IPS DF 6.9 (cell line): ENCODE measurements around the gene TEX264.
"Not testable (repeated sequence)": the region's sequence is repeated elsewhere in the genome, so short reads cannot be mapped to it uniquely, and the experiment has no call there.

ENCODE experiments used
- DNase-seq: peaks from one replicate; pipeline ENCODE4 v3.0.0-alpha.2; 2013; ENCODE audit warnings: low read depth, low spot score
- H3K27ac ChIP-seq: one replicate; pipeline ENCODE4 v1.5.1; 2013; ENCODE audit warnings: low read length, control low read depth
- H3K27me3 ChIP-seq: 2 replicates; pipeline ENCODE4 v1.6.1; 2013; ENCODE audit warnings: mild to moderate bottlenecking, low read length; ENCODE audit not compliant: control insufficient read depth, insufficient read depth
- H3K36me3 ChIP-seq: 2 replicates; pipeline ENCODE4 v1.6.1; 2013; ENCODE audit warnings: low read length; ENCODE audit not compliant: control insufficient read depth, insufficient read depth
- H3K4me1 ChIP-seq: 2 replicates; pipeline ENCODE4 v1.6.1; 2013; ENCODE audit warnings: low read length; ENCODE audit not compliant: control insufficient read depth, insufficient read depth
- H3K4me3 ChIP-seq: 2 replicates; pipeline ENCODE4 v1.5.1; 2013; ENCODE audit warnings: mild to moderate bottlenecking, low read length
- H3K9me3 ChIP-seq: 2 replicates; pipeline ENCODE4 v1.6.1; 2013; ENCODE audit warnings: low read length, inconsistent platforms; ENCODE audit not compliant: control insufficient read depth, insufficient read depth
- WGBS: extraction: QIAGEN DNeasy Blood & Tissue Kit; methylation state at CpG from one replicate; pipeline ENCODE4 v1.1.7; 2013; ENCODE audit warnings: mixed read lengths, missing lambda C conversion rate; ENCODE audit not compliant: insufficient read length, insufficient coverage; 5-methylcytosine and 5-hydroxymethylcytosine counted together

The TEX264 gene, protein sequence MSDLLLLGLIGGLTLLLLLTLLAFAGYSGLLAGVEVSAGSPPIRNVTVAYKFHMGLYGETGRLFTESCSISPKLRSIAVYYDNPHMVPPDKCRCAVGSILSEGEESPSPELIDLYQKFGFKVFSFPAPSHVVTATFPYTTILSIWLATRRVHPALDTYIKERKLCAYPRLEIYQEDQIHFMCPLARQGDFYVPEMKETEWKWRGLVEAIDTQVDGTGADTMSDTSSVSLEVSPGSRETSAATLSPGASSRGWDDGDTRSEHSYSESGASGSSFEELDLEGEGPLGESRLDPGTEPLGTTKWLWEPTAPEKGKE

DNA sequence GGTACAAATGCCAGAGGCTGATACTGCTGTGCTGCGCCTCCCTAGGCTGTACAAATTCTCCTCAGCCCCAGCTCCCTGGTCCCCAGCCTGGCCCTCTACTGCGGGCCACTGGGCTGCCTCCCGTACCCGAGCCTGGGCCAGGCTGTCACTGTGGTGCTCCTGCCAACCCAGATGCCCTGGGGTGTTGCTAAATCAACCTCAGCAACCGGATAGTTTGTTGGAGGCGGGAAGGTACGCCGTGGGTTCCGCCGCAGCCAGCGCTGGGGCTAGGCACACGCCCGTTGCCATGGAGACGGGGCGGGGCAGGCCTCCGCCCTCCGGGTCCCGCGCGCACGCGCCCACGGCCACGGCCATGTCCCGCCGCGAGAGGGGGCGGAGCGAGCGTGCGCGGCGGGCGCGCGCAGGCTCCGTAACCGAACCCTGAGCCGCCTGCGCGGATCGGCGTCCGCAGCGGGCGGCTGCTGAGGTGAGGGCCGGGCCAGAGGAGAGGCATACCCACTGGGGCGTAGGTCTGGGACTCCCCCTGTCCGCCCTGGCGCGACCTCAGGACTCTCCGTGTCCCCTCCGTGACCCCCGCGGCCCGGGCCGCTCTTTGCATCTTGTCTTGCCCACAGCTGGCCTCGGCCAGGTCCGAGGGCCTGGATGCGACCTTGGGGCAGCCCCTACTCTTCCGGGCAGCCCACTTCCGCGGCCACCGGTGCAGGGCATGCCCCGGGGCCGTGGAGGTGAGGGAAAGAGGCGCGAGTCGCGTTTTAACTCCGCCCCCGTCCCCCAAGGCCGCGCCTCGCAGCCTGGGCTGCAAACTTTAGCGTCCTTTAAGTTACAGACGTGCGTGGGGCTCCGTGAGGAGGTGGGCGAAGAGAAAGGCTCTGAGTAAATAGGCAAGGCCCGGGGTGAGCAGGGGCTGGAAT is at the start of gene TEX264:
Gene TEX264, plus strand, starts transcription at position 430 of the 911 bp plus-strand sequence. CDS start 3,053 bp downstream, outside the sequence.
- H3K4me1 ChIP-seq: peaks cover 2% of the 10 kb centered on the region; the same call in 1 of the 2 replicates
- no peaks in the 10 kb centered on the region for H3K36me3 ChIP-seq
- WGBS: no CpG with 5 or more reads among the region's 81 CpGs
- no peak within 1 kb of the TSS for H3K27ac ChIP-seq
- DNase-seq: peak; percentile 29
- peak within 1 kb of the TSS; percentile 69 for H3K4me3 ChIP-seq
- H3K27me3 ChIP-seq: no peaks in the 10 kb centered on the region
- no peaks in the 10 kb centered on the region for H3K9me3 ChIP-seq

GRCh38 chr3:51622413-51622812 is 48.6 kb upstream of the TEX264 start:
- H3K27ac ChIP-seq: no peak overlapping the region
- H3K36me3 ChIP-seq: no peaks in the 10 kb centered on the region

GRCh38 chr3:51622868-51623267 is 48.2 kb upstream of the TEX264 start:
- Histone ChIP-seq H3K36me3 (no peaks in the 10 kb centered on the region), H3K27me3 (no peaks in the 10 kb centered on the region), H3K27ac (no peak overlapping the region), H3K9me3 (no peaks in the 10 kb centered on the region), H3K4me1 (peaks cover 2% of the 10 kb centered on the region; the same call in 1 of the 2 replicates), H3K4me3 (no peak overlapping the region)
- no CpG with 5 or more reads among the region's 4 CpGs for WGBS
- DNase-seq: no peak

More at GRCh38 chr3:51622413-51622812, 48.6 kb upstream of the TEX264 start:
- no peak for DNase-seq
- WGBS: no CpG with 5 or more reads among the region's 3 CpGs
- Histone ChIP-seq H3K4me1 (peaks cover 2% of the 10 kb centered on the region; the same call in 1 of the 2 replicates), H3K4me3 (no peak overlapping the region), H3K9me3 (no peaks in the 10 kb centered on the region), H3K27me3 (no peaks in the 10 kb centered on the region)

DNA sequence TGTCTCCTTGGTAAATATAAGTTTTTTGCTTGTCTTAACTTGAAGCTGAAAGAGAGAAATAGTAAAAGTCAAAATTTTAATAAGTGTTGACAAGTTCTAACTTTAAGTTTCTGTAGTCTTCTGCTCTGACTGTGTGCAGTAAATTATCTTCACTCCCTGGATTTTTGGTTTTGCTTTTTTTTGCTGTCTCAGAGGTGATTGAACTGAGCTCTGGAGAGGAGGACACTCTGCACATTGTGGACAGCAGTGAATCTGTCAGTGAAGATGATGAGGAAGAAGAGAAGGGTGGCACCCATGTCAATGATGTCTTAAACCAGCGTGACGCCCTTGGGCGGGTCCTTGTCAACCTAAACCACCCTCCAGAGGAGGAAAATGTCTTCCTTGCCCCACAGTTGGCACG is 40.5 kb upstream of the TEX264 start:
- no peak for DNase-seq
- H3K4me1 ChIP-seq: no peaks in the 10 kb centered on the region
- no peaks in the 10 kb centered on the region for H3K9me3 ChIP-seq
- no CpG with 5 or more reads among the region's 4 CpGs for WGBS
- no peaks in the 10 kb centered on the region for H3K27me3 ChIP-seq
- no peak overlapping the region for H3K27ac ChIP-seq
- H3K4me3 ChIP-seq: no peak overlapping the region
- H3K36me3 ChIP-seq: peaks cover 2% of the 10 kb centered on the region; the same call in 1 of the 2 replicates

GRCh38 chr3:51637144-51637940 is 33.7 kb upstream of the TEX264 start:
- H3K4me3 ChIP-seq: no peak overlapping the region
- H3K27me3 ChIP-seq: no peaks in the 10 kb centered on the region
- no peak overlapping the region for H3K27ac ChIP-seq
- DNase-seq: no peak
- WGBS: no CpG with 5 or more reads among the region's 14 CpGs
- no peaks in the 10 kb centered on the region for H3K9me3 ChIP-seq
- peaks cover 11% of the 10 kb centered on the region; the same call in 1 of the 2 replicates for H3K36me3 ChIP-seq
- H3K4me1 ChIP-seq: no peaks in the 10 kb centered on the region

GRCh38 chr3:51637941-51638471 is 33.0 kb upstream of the TEX264 start:
- no peaks in the 10 kb centered on the region for H3K9me3 ChIP-seq
- no peaks in the 10 kb centered on the region for H3K4me1 ChIP-seq
- WGBS: no CpG with 5 or more reads among the region's 6 CpGs
- H3K36me3 ChIP-seq: peaks cover 11% of the 10 kb centered on the region; the same call in 1 of the 2 replicates
- DNase-seq: peak; percentile 73
- no peak overlapping the region for H3K27ac ChIP-seq
- no peak overlapping the region for H3K4me3 ChIP-seq
- H3K27me3 ChIP-seq: no peaks in the 10 kb centered on the region

GRCh38 chr3:51642462-51642861 is 28.6 kb upstream of the TEX264 start:
- H3K4me3 ChIP-seq: no peak overlapping the region
- H3K36me3 ChIP-seq: peaks cover 28% of the 10 kb centered on the region; the same call in 1 of the 2 replicates
- no peak overlapping the region for H3K27ac ChIP-seq
- no peaks in the 10 kb centered on the region for H3K27me3 ChIP-seq
- no peak for DNase-seq
- H3K4me1 ChIP-seq: no peaks in the 10 kb centered on the region
- H3K9me3 ChIP-seq: no peaks in the 10 kb centered on the region
- WGBS: no CpG with 5 or more reads among the region's 2 CpGs

DNA sequence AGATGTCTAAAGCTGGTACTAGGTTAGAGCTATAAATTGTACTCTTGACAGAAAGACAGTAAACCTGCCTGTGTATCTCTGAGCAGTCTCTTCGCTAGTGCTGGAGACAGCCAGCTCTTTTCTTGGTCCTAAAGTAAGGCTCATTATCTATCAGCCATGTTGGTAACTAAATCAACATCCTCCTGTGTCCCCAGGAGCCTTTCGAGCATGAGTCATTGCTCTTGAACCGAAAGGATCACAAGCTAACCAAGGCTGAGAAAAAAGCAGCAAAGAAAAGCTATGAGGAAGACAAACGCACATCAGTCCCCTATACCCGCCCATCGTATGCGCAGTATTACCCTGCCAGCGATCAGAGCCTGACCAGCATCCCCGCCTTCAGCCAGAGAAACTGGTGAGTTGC is 25.0 kb upstream of the TEX264 start:
- no CpG with 5 or more reads among the region's 9 CpGs for WGBS
- H3K27ac ChIP-seq: no peak overlapping the region
- H3K9me3 ChIP-seq: peaks cover 2% of the 10 kb centered on the region; the same call in 1 of the 2 replicates
- H3K36me3 ChIP-seq: peaks cover 26% of the 10 kb centered on the region; the same call in 1 of the 2 replicates
- no peak for DNase-seq
- no peaks in the 10 kb centered on the region for H3K4me1 ChIP-seq
- H3K27me3 ChIP-seq: no peaks in the 10 kb centered on the region
- no peak overlapping the region for H3K4me3 ChIP-seq

GRCh38 chr3:51652103-51652502 is 18.9 kb upstream of the TEX264 start:
- not testable (repeated sequence) for H3K4me3 ChIP-seq, DNase-seq, H3K9me3 ChIP-seq, H3K27me3 ChIP-seq, H3K4me1 ChIP-seq, H3K36me3 ChIP-seq, H3K27ac ChIP-seq
- WGBS: no CpG with 5 or more reads among the region's 2 CpGs
